Panc1 (cell line): ENCODE results near the gene JUND. TPM values are rescaled to one million over a fixed set of nuclear protein-coding genes. Genes with fewer than 3 reads are reported as not detected.
A peak's percentile ranks its signal among the peaks of the same experiment; 100 is the strongest.

Experiments
- ATAC-seq: fragments of 200-7000 bp; cut with Tn5 transposase; 2 replicates; pipeline ENCODE4 v1.9.1; 2020; ENCODE audit warnings: mild to moderate bottlenecking, moderate library complexity
- BruUV-seq: library from RNA; stranded (reverse); fragments of 400-500 nt; replicated peaks from 2 replicates; lab custom pipeline; 2021; lab: Mats Ljungman, UMichigan
- CTCF ChIA-PET: fragments of 300-600 bp; sonication (Branson Sonifier 250); formaldehyde crosslinking; loops from one replicate; lab custom pipeline; 2022; ENCODE audit warnings: antibody characterized with exemption; lab: Charles Lee
- POLR2A ChIA-PET: fragments of 300-600 bp; sonication (Branson Sonifier 250); formaldehyde crosslinking; loops from one replicate; lab custom pipeline; 2022; ENCODE audit warnings: antibody characterized with exemption; lab: Charles Lee
- DNase-seq: peaks from one replicate; pipeline ENCODE4 v3.0.0-alpha.2; 2010; ENCODE audit warnings: low read depth, low spot score
- H3K27ac ChIP-seq: 2 replicates; pipeline ENCODE4 v1.5.1; 2011; ENCODE audit warnings: mild to moderate bottlenecking, low read length, inconsistent platforms
- H3K27me3 ChIP-seq: fragments of 200-500 bp; sonication (Bioruptor generic); 2 replicates; pipeline ENCODE4 v1.6.0; 2014; ENCODE audit warnings: low read length, inconsistent platforms; ENCODE audit not compliant: control insufficient read depth, insufficient read depth
- H3K36me3 ChIP-seq: fragments of 200-500 bp; sonication (Bioruptor generic); 2 replicates; pipeline ENCODE4 v1.5.1; 2014; ENCODE audit warnings: inconsistent platforms, mild to moderate bottlenecking, low read length, moderate library complexity; ENCODE audit not compliant: control insufficient read depth, insufficient read depth
- H3K4me1 ChIP-seq: 2 replicates; pipeline ENCODE4 v1.5.1; 2011; ENCODE audit warnings: inconsistent platforms, mild to moderate bottlenecking, low read length, moderate library complexity; ENCODE audit not compliant: control insufficient read depth, insufficient read depth
- H3K4me3 ChIP-seq, 2 experiments: 2 replicates each; pipeline ENCODE4 v1.5.1; 2011 to 2012; ENCODE audit warnings: low read depth in 2 of 2, low read length in 2 of 2, mild to moderate bottlenecking in 2 of 2, inconsistent platforms in 1 of 2, moderate library complexity in 1 of 2
- H3K9me3 ChIP-seq: fragments of 200-500 bp; sonication (Bioruptor generic); 2 replicates; pipeline ENCODE4 v1.5.1; 2014; ENCODE audit warnings: low read depth, mild to moderate bottlenecking, inconsistent platforms, low read length, moderate library complexity; ENCODE audit not compliant: control insufficient read depth, insufficient read depth
- CTCF ChIP-seq: fragments of 450-650 bp; IDR thresholded peaks from 2 replicates; pipeline ENCODE4 v1.5.1; 2017; ENCODE audit warnings: mild to moderate bottlenecking
- POLR2AphosphoS5 ChIP-seq: IDR thresholded peaks from 2 replicates; pipeline ENCODE4 v1.6.1; 2012; ENCODE audit warnings: mild to moderate bottlenecking, low read depth, low read length, moderate library complexity
- REST ChIP-seq, 2 experiments: IDR thresholded peaks; 2 replicates each; pipeline ENCODE4 v1.6.1; 2011 to 2012; ENCODE audit warnings: low read depth in 2 of 2, control low read depth in 1 of 2, low read length in 1 of 2, mild to moderate bottlenecking in 1 of 2, moderate library complexity in 1 of 2; ENCODE audit not compliant: insufficient read depth in 1 of 2
- TCF7L2 ChIP-seq: IDR thresholded peaks from 2 replicates; pipeline ENCODE4 v1.6.1; 2011; ENCODE audit warnings: mild to moderate bottlenecking, low read depth, low read length, inconsistent platforms
- in situ Hi-C: cut with HindIII; loops from 2 replicates; pipeline ENCODE4 v1.10.0; 2016; ENCODE audit warnings: low sequenced_read_pairs, low pct_unique_long_range_greater_than_20kb
- intact Hi-C: fragments of 100-400 bp; cut with micrococcal nuclease; formaldehyde crosslinking; loops from one replicate; pipeline ENCODE4 v1.10.0; 2022; ENCODE audit not compliant: unreplicated experiment
- total RNA-seq: library from RNA; stranded (reverse); gene quantifications from one replicate; pipeline ENCODE4 v1.2.1, GENCODE V29; 2021; ENCODE audit not compliant: unreplicated experiment

Gene JUND
- total RNA-seq, 1 experiment from 2014 or later, result 130 TPM

- CTCF ChIA-PET, result interaction anchor here (1.1 kb wide), 1 partner anchor 24 kb away, joined by 7 read pairs; no protein-coding TSS in a partner anchor
Measured at GRCh38 chr19:18304208-18304457, 22.7 kb upstream of the JUND start.

GRCh38 chr19:18301718-18302111, 20.3 kb upstream of the JUND start:
- H3K27me3 ChIP-seq, result no peaks in the 10 kb centered on the region
- no peak for DNase-seq
- no peak for ATAC-seq
- no peaks in the 10 kb centered on the region for H3K9me3 ChIP-seq
- CTCF ChIA-PET, result interaction anchor here (0.7 kb wide), 1 partner anchor 112 kb away, joined by 7 read pairs; no protein-coding TSS in a partner anchor
- POLR2A ChIA-PET, result no interaction called here
- no peaks in the 10 kb centered on the region for H3K36me3 ChIP-seq
- in situ Hi-C loops, result no loop called here
- TF ChIP-seq REST (IDR thresholded peaks at IDR 0.05; ENCODE audit: insufficient read depth in 1 of 2, low read depth in 2 of 2, low read length in 1 of 2) (no peak), POLR2AphosphoS5 (no peak)
- no peak overlapping the region for H3K4me3 ChIP-seq
- no TSS peak for BruUV-seq
- H3K27ac ChIP-seq, result peak overlapping the region; percentile 79
- intact Hi-C loops, result no loop called here
- H3K4me1 ChIP-seq, result peaks cover 39% of the 10 kb centered on the region

More at GRCh38 chr19:18304208-18304457, 22.7 kb upstream of the JUND start:
- intact Hi-C loops (no loop called here), in situ Hi-C loops (no loop called here)
- no peaks in the 10 kb centered on the region for H3K36me3 ChIP-seq
- peaks cover 59% of the 10 kb centered on the region for H3K4me1 ChIP-seq
- no peaks in the 10 kb centered on the region for H3K27me3 ChIP-seq
- no peak for DNase-seq
- no peak; the same call in 1 of the 2 replicates for ATAC-seq
- POLR2A ChIA-PET, result interaction anchor here (0.6 to 1.8 kb wide), 2 partner anchors 11 to 22 kb away, joined by 3 to 4 read pairs; partner anchors contain the start of gene JUND
- TF ChIP-seq POLR2AphosphoS5 (no peak), TCF7L2 (no peak), REST (IDR thresholded peaks at IDR 0.05; ENCODE audit: insufficient read depth in 1 of 2, low read depth in 2 of 2, low read length in 1 of 2) (no peak), CTCF (no peak)
- peak overlapping the region; percentile 95 for H3K27ac ChIP-seq
- peak overlapping the region in 1 of 2 experiments; percentile 36; a peak in 1 of 4 replicates for H3K4me3 ChIP-seq
- no peaks in the 10 kb centered on the region for H3K9me3 ChIP-seq
- BruUV-seq, result no TSS peak
